ENCODE results near the gene VWF. TPM values are rescaled to one million over a fixed set of nuclear protein-coding genes. Genes with fewer than 3 reads are reported as not detected.

Gene VWF
- total RNA-seq, 2 donors from 2014 or later: 189 to 331 TPM

DNA sequence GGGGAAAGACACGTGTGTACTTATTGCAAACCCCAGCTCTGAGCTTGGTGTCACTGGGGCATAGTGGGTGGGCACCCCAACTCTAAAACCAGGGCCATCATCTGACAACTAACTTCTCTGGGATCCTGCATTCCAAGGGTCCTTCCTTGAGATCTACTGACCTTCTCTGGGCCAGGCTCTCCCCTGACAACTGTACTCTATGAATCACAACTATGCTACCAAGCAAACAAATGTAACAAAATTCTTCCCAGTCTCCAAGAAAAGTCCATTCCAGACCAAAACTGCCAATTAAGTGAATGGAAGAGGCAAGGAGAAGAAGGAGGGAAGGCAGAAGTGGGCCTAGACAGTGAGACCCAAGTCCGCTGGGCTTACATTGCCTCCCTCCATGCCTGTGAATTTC lies 38.2 kb downstream of the VWF start:
- H3K4me3 ChIP-seq: no peak overlapping the region
- no peak for DNase-seq (ENCODE audit: low spot score)
- H3K9me3 ChIP-seq: no peaks in the 10 kb centered on the region
- TF ChIP-seq, protein P1, sequence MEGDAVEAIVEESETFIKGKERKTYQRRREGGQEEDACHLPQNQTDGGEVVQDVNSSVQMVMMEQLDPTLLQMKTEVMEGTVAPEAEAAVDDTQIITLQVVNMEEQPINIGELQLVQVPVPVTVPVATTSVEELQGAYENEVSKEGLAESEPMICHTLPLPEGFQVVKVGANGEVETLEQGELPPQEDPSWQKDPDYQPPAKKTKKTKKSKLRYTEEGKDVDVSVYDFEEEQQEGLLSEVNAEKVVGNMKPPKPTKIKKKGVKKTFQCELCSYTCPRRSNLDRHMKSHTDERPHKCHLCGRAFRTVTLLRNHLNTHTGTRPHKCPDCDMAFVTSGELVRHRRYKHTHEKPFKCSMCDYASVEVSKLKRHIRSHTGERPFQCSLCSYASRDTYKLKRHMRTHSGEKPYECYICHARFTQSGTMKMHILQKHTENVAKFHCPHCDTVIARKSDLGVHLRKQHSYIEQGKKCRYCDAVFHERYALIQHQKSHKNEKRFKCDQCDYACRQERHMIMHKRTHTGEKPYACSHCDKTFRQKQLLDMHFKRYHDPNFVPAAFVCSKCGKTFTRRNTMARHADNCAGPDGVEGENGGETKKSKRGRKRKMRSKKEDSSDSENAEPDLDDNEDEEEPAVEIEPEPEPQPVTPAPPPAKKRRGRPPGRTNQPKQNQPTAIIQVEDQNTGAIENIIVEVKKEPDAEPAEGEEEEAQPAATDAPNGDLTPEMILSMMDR (IDR thresholded peaks at IDR 0.05): no peak
- H3K36me3 ChIP-seq: no peaks in the 10 kb centered on the region
- H3K27ac ChIP-seq: peak overlapping the region in 1 of 2 donors; percentile 10
- peaks cover 0 to 45% of the 10 kb centered on the region in 2 donors for H3K4me1 ChIP-seq
- no peaks in the 10 kb centered on the region for H3K27me3 ChIP-seq

DNA sequence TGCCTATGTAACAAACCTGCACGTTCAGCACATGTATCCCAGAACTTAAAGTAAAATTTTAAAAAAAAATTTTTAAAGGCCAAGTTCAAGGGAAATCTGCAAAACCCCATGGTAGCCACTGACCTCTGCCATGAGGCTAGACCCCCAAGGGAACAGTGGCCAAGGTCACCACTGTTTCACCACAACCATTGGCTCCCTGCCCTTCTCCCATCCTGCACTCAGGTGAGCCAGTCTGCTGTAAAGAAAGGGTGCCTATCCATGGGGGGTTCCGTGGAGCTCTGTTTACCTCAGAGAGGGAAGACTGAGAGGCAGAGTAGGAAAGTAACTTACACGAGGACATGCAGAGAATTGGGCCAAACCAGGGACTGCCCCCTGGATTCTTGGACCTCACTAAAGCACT lies 38.6 kb downstream of the VWF start:
- Histone ChIP-seq H3K27me3 (no peaks in the 10 kb centered on the region), H3K4me3 (no peak overlapping the region), H3K36me3 (no peaks in the 10 kb centered on the region), H3K9me3 (no peaks in the 10 kb centered on the region), H3K27ac (no peak overlapping the region), H3K4me1 (peaks cover 0 to 42% of the 10 kb centered on the region in 2 donors)
- TF ChIP-seq, protein P1 (IDR thresholded peaks at IDR 0.05): no peak
- DNase-seq (ENCODE audit: low spot score): no peak

DNA sequence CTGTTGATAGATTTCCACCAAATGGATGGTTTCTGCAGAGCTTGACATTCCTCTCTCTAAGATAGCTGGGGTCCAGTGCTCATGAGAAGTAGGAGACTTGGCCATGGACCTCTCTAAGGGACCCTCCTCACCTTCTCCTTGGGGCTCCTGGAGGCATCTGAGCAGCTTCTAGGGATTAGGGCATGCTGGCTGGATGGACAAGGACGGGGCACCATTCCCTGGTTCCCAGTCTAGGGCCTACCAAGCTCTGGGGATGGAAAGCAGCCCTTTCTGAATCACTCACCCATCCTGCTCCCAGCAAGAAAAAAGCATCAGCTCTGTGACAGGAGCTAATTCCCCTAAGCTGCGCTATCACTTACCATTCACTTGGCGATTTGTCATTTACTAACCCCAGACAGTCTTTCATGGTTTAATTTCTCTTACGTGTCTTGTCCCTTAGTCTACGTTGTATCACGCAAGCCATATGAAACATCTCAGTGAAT lies 39.5 kb downstream of the VWF start:
- DNase-seq (ENCODE audit: low spot score): no peak
- no peaks in the 10 kb centered on the region for H3K27me3 ChIP-seq
- H3K4me1 ChIP-seq: peaks cover 0 to 34% of the 10 kb centered on the region in 2 donors
- no peaks in the 10 kb centered on the region for H3K9me3 ChIP-seq
- TF ChIP-seq, protein P1 (IDR thresholded peaks at IDR 0.05): no peak
- H3K36me3 ChIP-seq: no peaks in the 10 kb centered on the region
- no peak overlapping the region for H3K4me3 ChIP-seq
- H3K27ac ChIP-seq: peak overlapping the region; percentile 47 to 58

DNA sequence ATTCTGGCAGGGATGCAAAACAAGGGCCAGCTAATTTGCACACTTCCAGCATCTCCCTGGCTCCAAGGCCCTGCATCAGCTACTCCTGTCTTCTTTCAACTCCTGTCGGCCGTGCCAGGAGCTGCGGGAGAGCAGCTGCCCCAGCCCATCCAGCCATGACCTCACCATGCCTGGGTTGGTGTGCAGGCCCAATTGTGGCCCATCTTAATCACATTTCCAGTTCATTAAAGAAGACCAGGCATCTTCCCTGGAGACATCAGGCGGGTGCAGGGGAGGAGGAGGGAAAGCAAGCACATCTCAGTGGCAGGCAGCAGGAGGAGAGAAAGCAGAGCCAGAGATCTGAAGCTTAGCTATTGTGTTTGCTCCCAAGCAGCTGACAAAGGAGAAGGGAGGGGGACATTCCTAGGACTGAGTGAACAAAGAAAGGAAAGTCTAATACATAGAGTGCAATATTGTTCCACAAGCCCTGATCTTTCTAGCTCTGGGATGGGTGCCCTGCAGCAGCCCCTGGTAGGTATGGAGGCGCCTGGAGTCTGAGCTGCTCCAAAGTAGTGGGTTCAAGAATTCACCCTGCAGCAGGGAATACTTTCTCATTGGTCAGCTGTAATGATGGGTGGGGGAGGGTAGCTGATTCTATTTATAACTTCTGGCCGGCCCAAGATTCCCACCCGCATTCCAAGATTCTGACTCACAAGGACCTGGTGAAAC lies 40.1 kb downstream of the VWF start:
- TF ChIP-seq, protein P1 (IDR thresholded peaks at IDR 0.05): no peak
- peaks cover 0 to 31% of the 10 kb centered on the region in 2 donors for H3K4me1 ChIP-seq
- H3K9me3 ChIP-seq: no peaks in the 10 kb centered on the region
- no peaks in the 10 kb centered on the region for H3K36me3 ChIP-seq
- no peak for DNase-seq (ENCODE audit: low spot score)
- H3K27ac ChIP-seq: peak overlapping the region; percentile 47 to 58
- no peak overlapping the region for H3K4me3 ChIP-seq
- no peaks in the 10 kb centered on the region for H3K27me3 ChIP-seq

DNA sequence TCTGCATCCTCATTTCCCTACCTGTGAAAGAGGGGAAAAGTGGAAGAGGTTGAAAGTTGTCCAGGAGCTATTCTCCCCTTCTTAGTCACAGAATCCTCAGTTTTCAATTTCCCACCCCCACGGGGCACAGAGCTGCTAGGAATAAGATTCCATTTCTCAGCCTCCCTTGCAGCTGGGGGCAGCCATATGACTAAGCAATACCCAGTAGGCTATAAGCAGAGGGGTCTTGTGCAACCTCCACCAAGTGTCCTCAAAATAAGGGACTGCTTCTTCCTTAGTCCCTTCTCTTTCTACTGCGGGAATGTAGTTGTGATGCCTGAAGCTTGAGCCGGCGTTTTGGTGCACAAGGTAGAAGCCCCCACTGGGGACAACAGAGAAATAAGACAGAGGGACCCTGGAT lies 40.9 kb downstream of the VWF start:
- H3K9me3 ChIP-seq: no peaks in the 10 kb centered on the region
- TF ChIP-seq, protein P1 (IDR thresholded peaks at IDR 0.05): no peak
- H3K27ac ChIP-seq: no peak overlapping the region
- H3K4me3 ChIP-seq: no peak overlapping the region
- H3K27me3 ChIP-seq: no peaks in the 10 kb centered on the region
- no peak for DNase-seq (ENCODE audit: low spot score)
- peaks cover 0 to 24% of the 10 kb centered on the region in 2 donors for H3K4me1 ChIP-seq
- H3K36me3 ChIP-seq: no peaks in the 10 kb centered on the region

DNA sequence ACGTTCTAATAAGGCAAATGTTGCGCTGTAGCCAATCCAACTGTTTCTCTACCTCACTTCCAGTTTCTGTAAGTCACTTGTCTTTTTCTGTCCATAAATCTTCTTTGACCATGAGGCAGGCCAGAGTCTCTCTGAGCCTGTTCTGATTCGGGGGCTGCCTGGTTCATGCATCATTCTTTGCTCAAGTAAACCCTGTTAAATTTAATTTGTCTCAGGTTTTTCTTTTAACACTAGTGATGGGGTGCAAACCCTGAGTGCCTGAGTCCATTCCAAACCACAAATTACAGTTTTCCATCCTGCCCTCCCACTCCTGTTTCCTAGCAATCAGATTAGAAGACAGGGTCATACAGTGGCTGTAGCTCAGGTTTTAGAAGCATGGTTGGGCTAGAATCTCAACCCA lies 41.9 kb downstream of the VWF start:
- TF ChIP-seq, protein P1 (IDR thresholded peaks at IDR 0.05): no peak
- H3K4me1 ChIP-seq: peaks cover 0 to 26% of the 10 kb centered on the region in 2 donors
- no peak overlapping the region for H3K27ac ChIP-seq
- no peaks in the 10 kb centered on the region for H3K36me3 ChIP-seq
- no peaks in the 10 kb centered on the region for H3K27me3 ChIP-seq
- no peaks in the 10 kb centered on the region for H3K9me3 ChIP-seq
- no peak overlapping the region for H3K4me3 ChIP-seq
- DNase-seq (ENCODE audit: low spot score): no peak
